ENCODE measurements around the gene B4GAT1. TPM values are rescaled to one million over a fixed set of nuclear protein-coding genes. Genes with fewer than 3 reads are reported as not detected.
A peak's percentile ranks its signal among the peaks of the same experiment; 100 is the strongest.

B4GAT1 gene
- total and polyA plus RNA-seq, 9 of the 15 experiments (the other 6 are each of a cell fraction or from before 2014, with no cell fraction given), result 0.86 to 9.5 (median 3.8) TPM

- TF ChIP-seq ARID4B (CRISPR knock-in tag; IDR thresholded peaks at IDR 0.05) (no peak), MAFF (IDR thresholded peaks at IDR 0.05; ENCODE audit: low read length) (no peak), ZNF717 (CRISPR knock-in tag; IDR thresholded peaks at IDR 0.05) (0 out of 2 replicates have a peak, but pooled peaks have one; percentile 14), MIER1 (IDR thresholded peaks at IDR 0.05; ENCODE audit: low read depth) (no peak), MYC (IDR thresholded peaks at IDR 0.05; ENCODE audit: low read depth, low read length) (peak; percentile 23; the same call in 1 of the 2 replicates), MYC (CRISPR knock-in tag; IDR thresholded peaks at IDR 0.05; ENCODE audit: borderline replicate concordance, low read depth) (no peak)
Observed at GRCh38 chr11:66361502-66361941, 14.1 kb upstream of the B4GAT1 start (continued).
